Peyer's patch (tissue), 4 donors: Measurements from ENCODE around the gene ZNF45.
"Not testable (repeated sequence)": the region's sequence is repeated elsewhere in the genome, so short reads cannot be mapped to it uniquely, and the experiment has no call there.

Experiments
- CTCF ChIP-seq, 6 experiments: fragments of 450-650 bp in 4 of 6; fragments of 200-600 bp in 2 of 6; sonication (generic) in 1 of 6; IDR thresholded peaks; one replicate each; pipeline ENCODE4 v1.5.1; 2017 to 2019; ENCODE audit warnings: antibody characterized with exemption in 6 of 6, mild to moderate bottlenecking in 3 of 6, moderate library complexity in 1 of 6
- POLR2A ChIP-seq, 2 donors: fragments of 450-650 bp; IDR thresholded peaks; one replicate each; pipeline ENCODE4 v1.5.1; 2017; ENCODE audit warnings: antibody characterized with exemption in 2 of 2, mild to moderate bottlenecking in 2 of 2, moderate library complexity in 2 of 2

GRCh38 chr19:43947412-43947811 is 12.3 kb upstream of the ZNF45 start:
- TF ChIP-seq POLR2A, CTCF (IDR thresholded peaks at IDR 0.05): not testable (repeated sequence)
